Endothelial cell of umbilical vein (primary cell): ENCODE measurements around the gene LEUTX. TPM values are rescaled to one million over a fixed set of nuclear protein-coding genes. Genes with fewer than 3 reads are reported as not detected.

Experiments used
- BruUV-seq: library from RNA; stranded (reverse); fragments of 400-500 nt; replicated peaks from 2 replicates; lab custom pipeline; 2021; lab: Mats Ljungman, UMichigan
- CTCF ChIA-PET: fragments of 300-600, 350-600 bp; sonication (Branson Sonifier 250); formaldehyde crosslinking; loops from one replicate; lab custom pipeline; 2021; ENCODE audit warnings: antibody characterized with exemption, inconsistent platforms; lab: Charles Lee
- POLR2A ChIA-PET: fragments of 300-600, 350-600 bp; sonication (Branson Sonifier 250); formaldehyde crosslinking; loops from one replicate; lab custom pipeline; 2021; ENCODE audit warnings: antibody characterized with exemption, inconsistent platforms; lab: Charles Lee
- DNase-seq: peaks from one replicate; pipeline ENCODE4 v3.0.0-alpha.2; 2011; ENCODE audit warnings: low read depth, low spot score
- FAIRE-seq: peaks from 2 replicates; lab custom pipeline; 2011; peaks lifted over from hg19 to GRCh38; lab: Jason Lieb, UNC
- H2AFZ ChIP-seq: 2 replicates; pipeline ENCODE4 v1.6.0; 2012; ENCODE audit warnings: low read depth, low read length, control low read depth, inconsistent platforms
- H3K27ac ChIP-seq: 2 replicates; pipeline ENCODE4 v1.5.1; 2011; ENCODE audit warnings: low read depth, mild to moderate bottlenecking, control low read depth, low read length, moderate library complexity; ENCODE audit not compliant: insufficient read depth
- H3K27me3 ChIP-seq, 2 experiments: 2 replicates each; pipeline versions ENCODE4 v1.6.0 to v1.6.1; 2011; ENCODE audit warnings: low read length in 2 of 2, mixed read lengths in 1 of 2; ENCODE audit not compliant: control insufficient read depth in 2 of 2, insufficient read depth in 2 of 2
- H3K36me3 ChIP-seq, 2 experiments: 2 replicates in 1 of 2; 3 replicates in 1 of 2; pipeline ENCODE4 v1.5.1; 2011; ENCODE audit warnings: low read length in 2 of 2, mild to moderate bottlenecking in 1 of 2, moderate library complexity in 1 of 2; ENCODE audit not compliant: control insufficient read depth in 2 of 2, insufficient read depth in 2 of 2; ENCODE audit errors: extremely low read depth in 1 of 2
- H3K4me1 ChIP-seq: 3 replicates; pipeline ENCODE4 v1.5.1; 2011; ENCODE audit warnings: mild to moderate bottlenecking, low read length; ENCODE audit not compliant: control insufficient read depth, insufficient read depth; ENCODE audit errors: extremely low read depth
- H3K4me2 ChIP-seq: 2 replicates; pipeline ENCODE4 v1.6.1; 2011; ENCODE audit warnings: low read length, control low read depth, mixed read lengths; ENCODE audit not compliant: insufficient read depth
- H3K4me3 ChIP-seq, 3 experiments: fragments of 200-600 bp in 1 of 3; sonication (generic), shearing (Covaris generic) in 1 of 3; replicated peaks in 1 of 3; 2 replicates each; pipeline ENCODE4 v1.5.1; 2011 to 2016; ENCODE audit warnings: control low read depth in 3 of 3, low read length in 3 of 3, mild to moderate bottlenecking in 2 of 3, inconsistent platforms in 1 of 3, low read depth in 1 of 3, moderate library complexity in 1 of 3; ENCODE audit not compliant: insufficient read depth in 1 of 3
- H3K79me2 ChIP-seq: 2 replicates; pipeline ENCODE4 v1.6.0; 2012; ENCODE audit warnings: low read length, inconsistent platforms; ENCODE audit not compliant: control insufficient read depth, insufficient read depth
- H3K9ac ChIP-seq: replicated peaks from 2 replicates; pipeline ENCODE3; 2011; ENCODE audit warnings: low read length, control low read depth; ENCODE audit not compliant: insufficient read depth; ENCODE audit errors: extremely low read depth
- H3K9me1 ChIP-seq: replicated peaks from 3 replicates; pipeline ENCODE4 v1.6.0; 2011; ENCODE audit warnings: mild to moderate bottlenecking, low read length; ENCODE audit not compliant: control insufficient read depth, insufficient read depth; ENCODE audit errors: extremely low read depth
- H3K9me3 ChIP-seq: replicated peaks from 2 replicates; pipeline ENCODE4 v1.5.1; 2012; ENCODE audit warnings: low read length, inconsistent platforms; ENCODE audit not compliant: control insufficient read depth, insufficient read depth
- H4K20me1 ChIP-seq: replicated peaks from 2 replicates; pipeline ENCODE3; 2011; ENCODE audit warnings: mild to moderate bottlenecking, low read length; ENCODE audit not compliant: control insufficient read depth, insufficient read depth; ENCODE audit errors: extremely low read depth
- EZH2 ChIP-seq: IDR thresholded peaks from 2 replicates; pipeline ENCODE4 v1.6.1; 2012; ENCODE audit warnings: borderline replicate concordance, low read depth, mild to moderate bottlenecking, moderate library complexity, low read length, inconsistent platforms; ENCODE audit not compliant: severe bottlenecking
- FOS ChIP-seq: IDR thresholded peaks from 2 replicates; pipeline ENCODE4 v1.6.1; 2011; ENCODE audit warnings: mild to moderate bottlenecking, low read length, moderate library complexity, borderline replicate concordance; ENCODE audit not compliant: insufficient read depth
- GATA2 ChIP-seq: IDR thresholded peaks from 2 replicates; pipeline ENCODE4 v1.7.0; 2011; ENCODE audit warnings: low read depth, mild to moderate bottlenecking, moderate library complexity, mixed read lengths, low read length; ENCODE audit not compliant: insufficient read length, insufficient read depth
- JUN ChIP-seq: IDR thresholded peaks from 2 replicates; pipeline ENCODE4 v1.6.1; 2011; ENCODE audit warnings: borderline replicate concordance, low read depth; ENCODE audit not compliant: insufficient read length, insufficient read depth
- MYC ChIP-seq: IDR thresholded peaks from one replicate; pipeline ENCODE4 v1.6.1; 2011; ENCODE audit warnings: mild to moderate bottlenecking, low read depth, low read length
- POLR2A ChIP-seq: IDR thresholded peaks from 2 replicates; pipeline ENCODE4 v1.6.1; 2012; ENCODE audit warnings: low read depth, mild to moderate bottlenecking, control low read depth, low read length
- POLR2AphosphoS5 ChIP-seq: IDR thresholded peaks from 2 replicates; pipeline ENCODE4 v1.6.1; 2012; ENCODE audit warnings: low read depth, mild to moderate bottlenecking, control low read depth, low read length, moderate library complexity; ENCODE audit not compliant: insufficient read depth
- dilution Hi-C: fragments of 300-500 bp; cut with MboI; formaldehyde crosslinking; loops from one replicate; pipeline ENCODE4 v1.15.0; 2019; ENCODE audit warnings: low sequenced_read_pairs; ENCODE audit not compliant: extremely low pct_ligation_motif_present
- intact Hi-C: fragments of 100-400 bp; cut with micrococcal nuclease; formaldehyde crosslinking; loops from one replicate; pipeline ENCODE4 v1.10.0; 2022
- polyA plus RNA-seq, 4 experiments: library from polyadenylated mRNA; depleted of rRNA in 3 of 4; stranded (reverse) in 3 of 4; unstranded in 1 of 4; fragments of >200 nt; gene quantifications; 2 replicates each; pipeline versions ENCODE4 v1.2.1 to v1.2.3, GENCODE V29; 2011 to 2012; ENCODE audit warnings: missing spikeins in 1 of 4
- total RNA-seq: library from RNA; stranded (reverse); gene quantifications from 2 replicates; pipeline ENCODE4 v1.2.3, GENCODE V29; 2021
- TF ChIP-seq, protein P1 (sequence below), 2 donors: IDR thresholded peaks; 1 replicate in 1 of 2; 2 replicates in 1 of 2; pipeline ENCODE4 v1.5.1; 2011; ENCODE audit warnings: low read length in 2 of 2, mild to moderate bottlenecking in 2 of 2, moderate library complexity in 2 of 2, control low read depth in 1 of 2, inconsistent platforms in 1 of 2, low read depth in 1 of 2; ENCODE audit not compliant: insufficient read depth in 1 of 2; ENCODE audit errors: extremely low read depth in 1 of 2
- TF ChIP-seq, protein P2 (sequence below): IDR thresholded peaks from 2 replicates; pipeline ENCODE4 v1.6.1; 2011; ENCODE audit not compliant: insufficient read depth, insufficient read length

LEUTX gene
- total and polyA plus RNA-seq, 2 donors (not counting 3 experiments of a cell fraction or from before 2014, with no cell fraction given), result not detected

DNA sequence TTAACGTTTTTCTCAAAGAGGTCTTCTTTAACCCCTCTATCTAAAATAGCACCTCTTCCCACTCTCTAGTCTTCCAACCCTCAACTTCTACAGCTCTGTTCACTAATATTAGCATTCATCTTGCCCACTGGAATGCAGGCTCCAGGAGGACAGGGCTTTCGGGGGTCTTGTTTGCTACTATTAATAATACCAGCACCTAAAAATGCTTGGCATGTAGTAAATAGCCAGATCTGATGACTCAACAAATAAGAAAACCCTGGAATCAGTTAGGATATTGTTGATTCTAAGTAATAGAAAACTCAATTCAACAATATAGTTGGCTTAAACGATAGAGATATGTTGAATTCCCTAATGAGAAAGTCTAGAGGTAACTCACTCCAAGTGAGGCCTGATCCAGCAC, 41.1 kb downstream of the LEUTX start:
- H2AFZ ChIP-seq, result no peak overlapping the region
- dilution Hi-C loops (no loop called here), intact Hi-C loops (no loop called here)
- no peaks in the 10 kb centered on the region for H3K9me3 ChIP-seq
- CTCF ChIA-PET, result interaction anchor here (1.1 kb wide), 1 partner anchor 17 kb away, joined by 3 read pairs; no protein-coding TSS in a partner anchor
- no peaks in the 10 kb centered on the region for H3K36me3 ChIP-seq
- H3K9me1 ChIP-seq, result no peaks in the 10 kb centered on the region
- H4K20me1 ChIP-seq, result no peaks in the 10 kb centered on the region
- no peaks in the 10 kb centered on the region for H3K79me2 ChIP-seq
- H3K27ac ChIP-seq, result no peak overlapping the region
- TF ChIP-seq EZH2 (no peak), FOS (no peak), GATA2 (no peak), POLR2AphosphoS5 (no peak), POLR2A (no peak), JUN (no peak), MYC (no peak)
- TF ChIP-seq, protein P1, sequence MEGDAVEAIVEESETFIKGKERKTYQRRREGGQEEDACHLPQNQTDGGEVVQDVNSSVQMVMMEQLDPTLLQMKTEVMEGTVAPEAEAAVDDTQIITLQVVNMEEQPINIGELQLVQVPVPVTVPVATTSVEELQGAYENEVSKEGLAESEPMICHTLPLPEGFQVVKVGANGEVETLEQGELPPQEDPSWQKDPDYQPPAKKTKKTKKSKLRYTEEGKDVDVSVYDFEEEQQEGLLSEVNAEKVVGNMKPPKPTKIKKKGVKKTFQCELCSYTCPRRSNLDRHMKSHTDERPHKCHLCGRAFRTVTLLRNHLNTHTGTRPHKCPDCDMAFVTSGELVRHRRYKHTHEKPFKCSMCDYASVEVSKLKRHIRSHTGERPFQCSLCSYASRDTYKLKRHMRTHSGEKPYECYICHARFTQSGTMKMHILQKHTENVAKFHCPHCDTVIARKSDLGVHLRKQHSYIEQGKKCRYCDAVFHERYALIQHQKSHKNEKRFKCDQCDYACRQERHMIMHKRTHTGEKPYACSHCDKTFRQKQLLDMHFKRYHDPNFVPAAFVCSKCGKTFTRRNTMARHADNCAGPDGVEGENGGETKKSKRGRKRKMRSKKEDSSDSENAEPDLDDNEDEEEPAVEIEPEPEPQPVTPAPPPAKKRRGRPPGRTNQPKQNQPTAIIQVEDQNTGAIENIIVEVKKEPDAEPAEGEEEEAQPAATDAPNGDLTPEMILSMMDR (IDR thresholded peaks at IDR 0.05; ENCODE audit: extremely low read depth in 1 of 2, insufficient read depth in 1 of 2, low read depth in 1 of 2, low read length in 2 of 2), result no peak
- TF ChIP-seq, protein P2, sequence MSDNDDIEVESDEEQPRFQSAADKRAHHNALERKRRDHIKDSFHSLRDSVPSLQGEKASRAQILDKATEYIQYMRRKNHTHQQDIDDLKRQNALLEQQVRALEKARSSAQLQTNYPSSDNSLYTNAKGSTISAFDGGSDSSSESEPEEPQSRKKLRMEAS, result no peak
- H3K9ac ChIP-seq, result no peak overlapping the region
- no TSS peak for BruUV-seq
- DNase-seq, result no peak
- no peak overlapping the region for H3K4me3 ChIP-seq
- H3K4me1 ChIP-seq, result peaks cover 10% of the 10 kb centered on the region
- no peaks in the 10 kb centered on the region for H3K27me3 ChIP-seq
- FAIRE-seq, result no peak
- no peak overlapping the region for H3K4me2 ChIP-seq
- POLR2A ChIA-PET, result no interaction called here
